ENCODE data around the gene PLXNA3.

The PLXNA3 gene

GRCh38 chrX:154462396-154462795 is 4.3 kb downstream of the PLXNA3 start:
- DNase-seq = no peak

GRCh38 chrX:154463611-154464220 is 5.6 kb downstream of the PLXNA3 start:
- DNase-seq = no peak

GRCh38 chrX:154464806-154465365 is 6.8 kb downstream of the PLXNA3 start:
- no peak for DNase-seq

- no peak for DNase-seq
Measured at GRCh38 chrX:154465601-154466000, 7.5 kb downstream of the PLXNA3 start.

GRCh38 chrX:154466036-154466435 is 8.0 kb downstream of the PLXNA3 start:
- no peak for DNase-seq

- no peak for DNase-seq
Measured at GRCh38 chrX:154466907-154467306, 8.8 kb downstream of the PLXNA3 start.

GRCh38 chrX:154467556-154467955 is 9.5 kb downstream of the PLXNA3 start:
- no peak for DNase-seq

GRCh38 chrX:154468217-154468616 is 10.1 kb downstream of the PLXNA3 start:
- DNase-seq = no peak

GRCh38 chrX:154469114-154469513 is 11.0 kb downstream of the PLXNA3 start:
- DNase-seq = no peak

- no peak for DNase-seq
Measured at GRCh38 chrX:154469880-154470279, 11.8 kb downstream of the PLXNA3 start.

GRCh38 chrX:154470434-154470833 is 12.4 kb downstream of the PLXNA3 start:
- DNase-seq = no peak

- DNase-seq = no peak
Measured at GRCh38 chrX:154470914-154471568, 13.0 kb downstream of the PLXNA3 start.

- no peak for DNase-seq
Measured at GRCh38 chrX:154471839-154472684, 14.0 kb downstream of the PLXNA3 start.

- DNase-seq = no peak
Measured at GRCh38 chrX:154472685-154473632, 14.9 kb downstream of the PLXNA3 start.

- no peak for DNase-seq
Measured at GRCh38 chrX:154473683-154474082, 15.6 kb downstream of the PLXNA3 start.

- DNase-seq = no peak
Measured at GRCh38 chrX:154476821-154477220, 18.7 kb downstream of the PLXNA3 start.

- DNase-seq = no peak
Measured at GRCh38 chrX:154477891-154478477, 19.9 kb downstream of the PLXNA3 start.

- DNase-seq = peak; percentile 55 to 78
Measured at GRCh38 chrX:154478728-154479622, 20.9 kb downstream of the PLXNA3 start, which contains the start of gene LAGE3. Gene LAGE3, minus strand, starts transcription at chrX:154479281. Its CDS starts 366 bp downstream, at chrX:154478915.

GRCh38 chrX:154481195-154481594 is 23.1 kb downstream of the PLXNA3 start:
- DNase-seq = no peak

GRCh38 chrX:154481911-154482601 is 24.0 kb downstream of the PLXNA3 start:
- no peak for DNase-seq

Data from NCI-H2081 (cell line).